Peyer's patch (tissue), 4 donors: ENCODE measurements around the gene GLYATL3.

Experiments used
- CTCF ChIP-seq, 6 experiments: fragments of 450-650 bp in 4 of 6; fragments of 200-600 bp in 2 of 6; sonication (generic) in 1 of 6; IDR thresholded peaks; one replicate each; pipeline ENCODE4 v1.5.1; 2017 to 2019; ENCODE audit warnings: antibody characterized with exemption in 6 of 6, mild to moderate bottlenecking in 3 of 6, moderate library complexity in 1 of 6
- POLR2A ChIP-seq, 2 donors: fragments of 450-650 bp; IDR thresholded peaks; one replicate each; pipeline ENCODE4 v1.5.1; 2017; ENCODE audit warnings: antibody characterized with exemption in 2 of 2, mild to moderate bottlenecking in 2 of 2, moderate library complexity in 2 of 2

GRCh38 chr6:49479308-49479970 lies 20.3 kb upstream of the GLYATL3 start:
- TF ChIP-seq POLR2A (IDR thresholded peaks at IDR 0.05) (no peak), CTCF (IDR thresholded peaks at IDR 0.05) (no peak)
